C4-2B (cell line): ENCODE measurements around the gene FOXO1.
"Not testable (repeated sequence)": the region's sequence is repeated elsewhere in the genome, so short reads cannot be mapped to it uniquely, and the experiment has no call there.

Source experiments
- H3K27ac ChIP-seq: fragments of 450-650 bp; 2 replicates; pipeline ENCODE4 v1.5.1; 2017
- ZFX ChIP-seq: fragments of 450-650 bp; IDR thresholded peaks from 2 replicates; pipeline ENCODE4 v1.6.1; 2017
- TF ChIP-seq, protein P1 (sequence below): fragments of 450-650 bp; conservative IDR thresholded peaks from 2 replicates; pipeline ENCODE4 v1.5.1; 2017; ENCODE audit warnings: mild to moderate bottlenecking

The FOXO1 gene

DNA sequence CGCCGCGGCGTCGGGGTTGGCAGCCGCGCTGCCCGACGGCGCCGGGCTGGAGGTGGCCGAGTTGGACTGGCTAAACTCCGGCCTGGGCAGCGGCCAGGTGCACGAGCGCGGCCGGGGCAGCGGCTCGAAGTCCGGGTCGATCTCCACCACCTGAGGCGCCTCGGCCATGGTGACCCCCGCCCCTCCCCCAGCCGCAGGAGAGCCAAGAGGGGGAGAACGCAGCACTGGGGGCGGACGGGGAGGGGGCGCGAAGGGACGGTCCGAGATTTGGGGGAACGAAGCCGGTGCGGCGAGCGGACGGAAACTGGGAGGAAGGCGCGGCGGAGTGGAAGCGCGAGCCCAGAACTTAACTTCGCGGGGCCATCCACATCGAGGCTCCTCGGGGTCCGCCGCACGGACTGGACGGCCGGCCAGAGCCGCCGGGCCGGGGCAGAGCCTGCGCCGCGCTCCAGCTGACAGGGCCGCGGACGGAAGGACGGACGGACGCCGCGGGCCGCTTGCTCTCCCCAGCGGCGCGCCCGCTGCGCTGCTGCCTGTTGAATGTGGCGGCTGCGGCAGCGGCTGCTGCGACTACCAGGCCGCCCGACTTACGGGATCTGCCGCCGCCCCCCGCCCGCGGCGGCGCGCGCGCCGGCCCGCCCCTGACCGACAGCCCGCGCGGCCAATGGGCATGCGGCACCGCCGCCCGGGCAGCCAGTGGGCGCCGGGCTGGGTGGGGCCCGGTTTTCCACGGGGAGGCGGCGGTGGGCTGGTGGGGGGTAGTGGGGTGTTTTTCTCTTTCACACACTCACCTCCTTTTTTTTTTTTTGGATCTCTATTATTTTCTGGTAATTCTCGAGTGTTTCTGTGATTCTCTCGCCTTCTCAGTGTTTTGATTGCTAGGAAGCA is at the start of gene FOXO1:
FOXO1 (minus strand) TSS at position 597 of the 888 bp plus-strand sequence; CDS start at position 168, 429 bp downstream.
- H3K27ac ChIP-seq = peak within 1 kb of the TSS; percentile 58
- peak; percentile 18; the same call in 1 of the 2 replicates for TF ChIP-seq ZFX
- TF ChIP-seq, protein P1, sequence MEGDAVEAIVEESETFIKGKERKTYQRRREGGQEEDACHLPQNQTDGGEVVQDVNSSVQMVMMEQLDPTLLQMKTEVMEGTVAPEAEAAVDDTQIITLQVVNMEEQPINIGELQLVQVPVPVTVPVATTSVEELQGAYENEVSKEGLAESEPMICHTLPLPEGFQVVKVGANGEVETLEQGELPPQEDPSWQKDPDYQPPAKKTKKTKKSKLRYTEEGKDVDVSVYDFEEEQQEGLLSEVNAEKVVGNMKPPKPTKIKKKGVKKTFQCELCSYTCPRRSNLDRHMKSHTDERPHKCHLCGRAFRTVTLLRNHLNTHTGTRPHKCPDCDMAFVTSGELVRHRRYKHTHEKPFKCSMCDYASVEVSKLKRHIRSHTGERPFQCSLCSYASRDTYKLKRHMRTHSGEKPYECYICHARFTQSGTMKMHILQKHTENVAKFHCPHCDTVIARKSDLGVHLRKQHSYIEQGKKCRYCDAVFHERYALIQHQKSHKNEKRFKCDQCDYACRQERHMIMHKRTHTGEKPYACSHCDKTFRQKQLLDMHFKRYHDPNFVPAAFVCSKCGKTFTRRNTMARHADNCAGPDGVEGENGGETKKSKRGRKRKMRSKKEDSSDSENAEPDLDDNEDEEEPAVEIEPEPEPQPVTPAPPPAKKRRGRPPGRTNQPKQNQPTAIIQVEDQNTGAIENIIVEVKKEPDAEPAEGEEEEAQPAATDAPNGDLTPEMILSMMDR = peak; percentile 6; the same call in 1 of the 2 replicates

DNA sequence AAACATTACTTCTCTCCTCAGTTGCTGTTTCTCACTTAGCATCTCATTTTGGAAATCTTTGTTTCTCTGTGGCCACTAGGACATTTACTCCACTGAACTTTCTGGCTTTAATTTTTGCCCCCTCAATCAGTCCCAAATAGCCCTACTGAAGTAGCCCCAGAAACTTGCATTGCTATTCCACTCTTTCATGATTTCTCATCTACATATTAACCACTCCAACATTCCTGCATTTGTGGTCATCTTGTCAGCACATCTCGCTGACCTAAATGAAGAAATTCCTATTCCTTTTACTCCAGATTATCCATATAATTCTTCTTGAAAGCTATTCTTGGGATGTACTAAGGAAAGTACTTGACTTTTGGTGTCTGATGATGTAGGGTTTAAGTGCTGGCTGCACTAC is 48.0 kb upstream of the FOXO1 start:
- not testable (repeated sequence) for H3K27ac ChIP-seq

- TF ChIP-seq, protein P1 = no peak
- no peak for TF ChIP-seq ZFX
- H3K27ac ChIP-seq = no peak overlapping the region
Observed at GRCh38 chr13:40706439-40706838, 40.0 kb upstream of the FOXO1 start.

DNA sequence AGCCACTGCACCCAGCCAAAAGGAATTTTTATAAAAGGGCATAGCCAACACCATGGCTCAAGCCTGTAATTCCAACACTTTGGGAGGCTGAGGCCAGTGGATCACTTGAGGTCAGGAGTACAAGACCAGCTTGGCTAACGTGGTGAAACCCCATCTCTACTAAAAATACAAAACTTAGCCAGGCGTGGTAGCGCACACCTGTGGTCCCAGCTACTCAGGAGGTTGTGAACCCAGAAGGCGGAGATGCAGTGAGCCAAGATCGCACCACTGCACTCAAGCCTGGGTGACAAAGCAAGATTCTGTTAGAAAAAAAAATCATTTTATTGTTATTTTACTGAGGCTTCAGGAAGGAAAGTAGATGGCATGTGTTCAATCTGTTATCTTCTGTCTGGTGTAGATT is 31.3 kb upstream of the FOXO1 start:
- H3K27ac ChIP-seq = no peak overlapping the region
- TF ChIP-seq ZFX = no peak
- TF ChIP-seq, protein P1 = no peak

- H3K27ac ChIP-seq = no peak overlapping the region
Observed at GRCh38 chr13:40694426-40694825, 28.0 kb upstream of the FOXO1 start.

DNA sequence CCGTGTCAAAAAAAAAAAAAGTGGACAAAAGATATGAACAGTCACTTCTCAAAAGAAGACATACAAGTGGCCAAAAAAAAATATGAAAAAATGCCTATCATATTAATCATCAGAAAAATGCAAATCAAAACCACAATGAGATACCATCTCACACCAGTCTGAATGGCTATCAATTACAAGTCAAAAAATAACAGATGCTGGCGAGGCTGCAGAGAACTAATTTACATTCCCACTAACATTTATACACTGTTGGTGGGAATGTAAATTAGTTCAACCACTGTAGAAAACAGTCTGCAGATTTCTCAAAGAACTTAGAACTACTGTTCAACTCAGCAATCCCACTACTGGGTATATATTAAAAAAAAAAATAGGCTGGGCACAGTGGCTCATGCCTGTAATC is 26.5 kb upstream of the FOXO1 start:
- TF ChIP-seq, protein P1 = no peak
- TF ChIP-seq ZFX = no peak
- H3K27ac ChIP-seq = no peak overlapping the region

More at GRCh38 chr13:40694426-40694825, 28.0 kb upstream of the FOXO1 start:
- TF ChIP-seq, protein P1 = no peak
- no peak for TF ChIP-seq ZFX

DNA sequence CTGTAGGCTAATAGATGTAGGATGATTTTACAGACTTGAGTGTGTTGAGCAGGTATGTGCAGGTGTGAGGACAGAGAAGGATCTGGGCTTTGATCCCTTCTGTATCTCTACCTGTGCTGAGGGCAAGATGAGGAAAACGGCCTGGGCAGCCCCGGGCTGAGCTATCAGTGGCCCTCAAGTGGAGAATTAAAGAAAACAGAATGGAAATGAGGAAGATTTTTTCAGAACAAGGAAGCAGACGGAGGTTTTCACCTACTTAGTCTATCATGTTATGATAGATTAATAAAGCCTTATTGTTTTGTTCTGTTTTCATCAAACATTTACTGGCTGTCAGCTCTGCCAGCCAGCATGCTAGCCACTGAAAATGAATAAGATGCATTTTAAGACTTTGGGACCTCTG is 22.3 kb upstream of the FOXO1 start:
- TF ChIP-seq, protein P1 = no peak
- no peak for TF ChIP-seq ZFX

More for the DNA sequence above, 22.3 kb upstream of the FOXO1 start:
- H3K27ac ChIP-seq = no peak overlapping the region
